Measurements from ENCODE around the gene TRIO.

DNA sequence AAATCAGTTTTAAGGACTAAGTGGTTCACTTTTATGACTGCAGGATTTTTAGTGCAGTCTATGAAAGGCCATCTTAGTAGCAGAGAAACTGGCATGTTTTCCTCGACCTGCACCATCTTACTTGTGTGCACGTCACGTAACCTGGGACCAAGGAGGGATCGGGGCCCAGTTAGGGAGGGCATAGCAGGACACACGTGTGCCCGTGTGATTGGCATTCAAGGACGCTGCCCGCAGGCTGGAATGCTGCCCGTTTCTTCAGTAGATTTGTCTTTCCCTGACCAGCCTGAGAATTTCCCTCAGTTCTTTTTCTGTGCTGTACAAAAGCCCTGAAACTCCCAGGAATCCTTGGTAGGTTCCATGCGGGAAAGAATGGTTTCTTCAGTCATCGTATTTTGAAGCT lies 196.3 kb downstream of the TRIO start:
- TF ChIP-seq, protein P1, sequence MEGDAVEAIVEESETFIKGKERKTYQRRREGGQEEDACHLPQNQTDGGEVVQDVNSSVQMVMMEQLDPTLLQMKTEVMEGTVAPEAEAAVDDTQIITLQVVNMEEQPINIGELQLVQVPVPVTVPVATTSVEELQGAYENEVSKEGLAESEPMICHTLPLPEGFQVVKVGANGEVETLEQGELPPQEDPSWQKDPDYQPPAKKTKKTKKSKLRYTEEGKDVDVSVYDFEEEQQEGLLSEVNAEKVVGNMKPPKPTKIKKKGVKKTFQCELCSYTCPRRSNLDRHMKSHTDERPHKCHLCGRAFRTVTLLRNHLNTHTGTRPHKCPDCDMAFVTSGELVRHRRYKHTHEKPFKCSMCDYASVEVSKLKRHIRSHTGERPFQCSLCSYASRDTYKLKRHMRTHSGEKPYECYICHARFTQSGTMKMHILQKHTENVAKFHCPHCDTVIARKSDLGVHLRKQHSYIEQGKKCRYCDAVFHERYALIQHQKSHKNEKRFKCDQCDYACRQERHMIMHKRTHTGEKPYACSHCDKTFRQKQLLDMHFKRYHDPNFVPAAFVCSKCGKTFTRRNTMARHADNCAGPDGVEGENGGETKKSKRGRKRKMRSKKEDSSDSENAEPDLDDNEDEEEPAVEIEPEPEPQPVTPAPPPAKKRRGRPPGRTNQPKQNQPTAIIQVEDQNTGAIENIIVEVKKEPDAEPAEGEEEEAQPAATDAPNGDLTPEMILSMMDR (conservative IDR thresholded peaks at IDR 0.05 in 1 of 2, IDR thresholded peaks at IDR 0.05 in 1 of 2; ENCODE audit: low read depth in 1 of 2, low read length in 2 of 2) = no peak
- TF ChIP-seq EZH2 (IDR thresholded peaks at IDR 0.05; ENCODE audit: low read length, missing control alignments) = no peak
